ENCODE data around the gene FXYD4. TPM values are rescaled to one million over a fixed set of nuclear protein-coding genes. Genes with fewer than 3 reads are reported as not detected.
"Not testable (repeated sequence)": the region's sequence is repeated elsewhere in the genome, so short reads cannot be mapped to it uniquely, and the experiment has no call there.

The FXYD4 gene
- total and polyA plus RNA-seq, 2 experiments from 2014 or later, result not detected

GRCh38 chr10:43421944-43422343 is 50.5 kb downstream of the FXYD4 start:
- H3K4me3 Mint-ChIP-seq; H4K20me1 ChIP-seq (replicated peaks; ENCODE audit: insufficient read depth); H3K27ac Mint-ChIP-seq; H3K4me2 ChIP-seq; H3K36me3 ChIP-seq (ENCODE audit: insufficient read depth); ATAC-seq; H3K4me3 ChIP-seq; H3K9me2 ChIP-seq (ENCODE audit: insufficient read depth); H3K79me2 ChIP-seq (replicated peaks; ENCODE audit: insufficient read depth); H3K27ac ChIP-seq (ENCODE audit: low read depth); DNase-seq (ENCODE audit: low spot score); H3K27me3 Mint-ChIP-seq (ENCODE audit: insufficient read depth, low read depth, poor library complexity); H3K27me3 ChIP-seq (ENCODE audit: insufficient read depth); H2AFZ ChIP-seq; H3K4me1 Mint-ChIP-seq; H3K4me1 ChIP-seq (ENCODE audit: insufficient read depth): not testable (repeated sequence)
- peaks cover 14% of the 10 kb centered on the region for H3K36me3 Mint-ChIP-seq (ENCODE audit: low read depth)
- H3F3A ChIP-seq (replicated peaks; ENCODE audit: low read depth), result peaks cover 16% of the 10 kb centered on the region
- peaks cover 22% of the 10 kb centered on the region for H3K9me3 Mint-ChIP-seq

- no peak overlapping the region for H3K4me2 ChIP-seq
- DNase-seq (ENCODE audit: low spot score) (no peak), ATAC-seq (no peak)
- TF ChIP-seq, protein P1, sequence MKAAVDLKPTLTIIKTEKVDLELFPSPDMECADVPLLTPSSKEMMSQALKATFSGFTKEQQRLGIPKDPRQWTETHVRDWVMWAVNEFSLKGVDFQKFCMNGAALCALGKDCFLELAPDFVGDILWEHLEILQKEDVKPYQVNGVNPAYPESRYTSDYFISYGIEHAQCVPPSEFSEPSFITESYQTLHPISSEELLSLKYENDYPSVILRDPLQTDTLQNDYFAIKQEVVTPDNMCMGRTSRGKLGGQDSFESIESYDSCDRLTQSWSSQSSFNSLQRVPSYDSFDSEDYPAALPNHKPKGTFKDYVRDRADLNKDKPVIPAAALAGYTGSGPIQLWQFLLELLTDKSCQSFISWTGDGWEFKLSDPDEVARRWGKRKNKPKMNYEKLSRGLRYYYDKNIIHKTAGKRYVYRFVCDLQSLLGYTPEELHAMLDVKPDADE (IDR thresholded peaks at IDR 0.05), result no peak
- TF ChIP-seq ZNF331 (CRISPR knock-in tag; IDR thresholded peaks at IDR 0.05; ENCODE audit: low read depth) (no peak), CREB1 (CRISPR knock-in tag; IDR thresholded peaks at IDR 0.05; ENCODE audit: low read depth) (no peak), CTCF (conservative IDR thresholded peaks at IDR 0.05; ENCODE audit: low read depth in 2 of 2) (no peak), STAT1 (IDR thresholded peaks at IDR 0.05; ENCODE audit: unreplicated experiment) (no peak), NANOG (IDR thresholded peaks at IDR 0.05; ENCODE audit: borderline replicate concordance) (no peak), EZH2 (IDR thresholded peaks at IDR 0.05; ENCODE audit: low read depth, unreplicated experiment) (no peak)
- TF ChIP-seq, protein P2, sequence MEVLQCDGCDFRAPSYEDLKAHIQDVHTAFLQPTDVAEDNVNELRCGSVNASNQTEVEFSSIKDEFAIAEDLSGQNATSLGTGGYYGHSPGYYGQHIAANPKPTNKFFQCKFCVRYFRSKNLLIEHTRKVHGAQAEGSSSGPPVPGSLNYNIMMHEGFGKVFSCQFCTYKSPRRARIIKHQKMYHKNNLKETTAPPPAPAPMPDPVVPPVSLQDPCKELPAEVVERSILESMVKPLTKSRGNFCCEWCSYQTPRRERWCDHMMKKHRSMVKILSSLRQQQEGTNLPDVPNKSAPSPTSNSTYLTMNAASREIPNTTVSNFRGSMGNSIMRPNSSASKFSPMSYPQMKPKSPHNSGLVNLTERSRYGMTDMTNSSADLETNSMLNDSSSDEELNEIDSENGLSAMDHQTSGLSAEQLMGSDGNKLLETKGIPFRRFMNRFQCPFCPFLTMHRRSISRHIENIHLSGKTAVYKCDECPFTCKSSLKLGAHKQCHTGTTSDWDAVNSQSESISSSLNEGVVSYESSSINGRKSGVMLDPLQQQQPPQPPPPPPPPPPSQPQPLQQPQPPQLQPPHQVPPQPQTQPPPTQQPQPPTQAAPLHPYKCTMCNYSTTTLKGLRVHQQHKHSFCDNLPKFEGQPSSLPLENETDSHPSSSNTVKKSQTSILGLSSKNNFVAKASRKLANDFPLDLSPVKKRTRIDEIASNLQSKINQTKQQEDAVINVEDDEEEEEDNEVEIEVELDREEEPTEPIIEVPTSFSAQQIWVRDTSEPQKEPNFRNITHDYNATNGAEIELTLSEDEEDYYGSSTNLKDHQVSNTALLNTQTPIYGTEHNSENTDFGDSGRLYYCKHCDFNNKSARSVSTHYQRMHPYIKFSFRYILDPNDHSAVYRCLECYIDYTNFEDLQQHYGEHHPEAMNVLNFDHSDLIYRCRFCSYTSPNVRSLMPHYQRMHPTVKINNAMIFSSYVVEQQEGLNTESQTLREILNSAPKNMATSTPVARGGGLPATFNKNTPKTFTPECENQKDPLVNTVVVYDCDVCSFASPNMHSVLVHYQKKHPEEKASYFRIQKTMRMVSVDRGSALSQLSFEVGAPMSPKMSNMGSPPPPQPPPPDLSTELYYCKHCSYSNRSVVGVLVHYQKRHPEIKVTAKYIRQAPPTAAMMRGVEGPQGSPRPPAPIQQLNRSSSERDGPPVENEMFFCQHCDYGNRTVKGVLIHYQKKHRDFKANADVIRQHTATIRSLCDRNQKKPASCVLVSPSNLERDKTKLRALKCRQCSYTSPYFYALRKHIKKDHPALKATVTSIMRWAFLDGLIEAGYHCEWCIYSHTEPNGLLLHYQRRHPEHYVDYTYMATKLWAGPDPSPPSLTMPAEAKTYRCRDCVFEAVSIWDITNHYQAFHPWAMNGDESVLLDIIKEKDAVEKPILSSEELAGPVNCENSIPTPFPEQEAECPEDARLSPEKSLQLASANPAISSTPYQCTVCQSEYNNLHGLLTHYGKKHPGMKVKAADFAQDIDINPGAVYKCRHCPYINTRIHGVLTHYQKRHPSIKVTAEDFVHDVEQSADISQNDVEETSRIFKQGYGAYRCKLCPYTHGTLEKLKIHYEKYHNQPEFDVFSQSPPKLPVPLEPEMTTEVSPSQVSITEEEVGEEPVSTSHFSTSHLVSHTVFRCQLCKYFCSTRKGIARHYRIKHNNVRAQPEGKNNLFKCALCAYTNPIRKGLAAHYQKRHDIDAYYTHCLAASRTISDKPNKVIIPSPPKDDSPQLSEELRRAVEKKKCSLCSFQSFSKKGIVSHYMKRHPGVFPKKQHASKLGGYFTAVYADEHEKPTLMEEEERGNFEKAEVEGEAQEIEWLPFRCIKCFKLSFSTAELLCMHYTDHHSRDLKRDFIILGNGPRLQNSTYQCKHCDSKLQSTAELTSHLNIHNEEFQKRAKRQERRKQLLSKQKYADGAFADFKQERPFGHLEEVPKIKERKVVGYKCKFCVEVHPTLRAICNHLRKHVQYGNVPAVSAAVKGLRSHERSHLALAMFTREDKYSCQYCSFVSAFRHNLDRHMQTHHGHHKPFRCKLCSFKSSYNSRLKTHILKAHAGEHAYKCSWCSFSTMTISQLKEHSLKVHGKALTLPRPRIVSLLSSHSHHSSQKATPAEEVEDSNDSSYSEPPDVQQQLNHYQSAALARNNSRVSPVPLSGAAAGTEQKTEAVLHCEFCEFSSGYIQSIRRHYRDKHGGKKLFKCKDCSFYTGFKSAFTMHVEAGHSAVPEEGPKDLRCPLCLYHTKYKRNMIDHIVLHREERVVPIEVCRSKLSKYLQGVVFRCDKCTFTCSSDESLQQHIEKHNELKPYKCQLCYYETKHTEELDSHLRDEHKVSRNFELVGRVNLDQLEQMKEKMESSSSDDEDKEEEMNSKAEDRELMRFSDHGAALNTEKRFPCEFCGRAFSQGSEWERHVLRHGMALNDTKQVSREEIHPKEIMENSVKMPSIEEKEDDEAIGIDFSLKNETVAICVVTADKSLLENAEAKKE (CRISPR knock-in tag; IDR thresholded peaks at IDR 0.05), result no peak
- Mint-ChIP-seq H3K9me3 (peaks cover 22% of the 10 kb centered on the region), H3K4me3 (no peak overlapping the region), H3K27me3 (ENCODE audit: insufficient read depth, low read depth, poor library complexity) (peaks cover 10% of the 10 kb centered on the region), H3K27ac (no peak overlapping the region), H3K36me3 (ENCODE audit: low read depth) (peaks cover 14% of the 10 kb centered on the region), H3K4me1 (peaks cover 8% of the 10 kb centered on the region; the same call in 2 of the 3 replicates)
- H3K4me1 ChIP-seq (ENCODE audit: insufficient read depth), result no peaks in the 10 kb centered on the region
- H3K4me3 ChIP-seq, result no peak overlapping the region
- H4K20me1 ChIP-seq (replicated peaks; ENCODE audit: insufficient read depth), result no peaks in the 10 kb centered on the region
- no peak overlapping the region for H3K27ac ChIP-seq (ENCODE audit: low read depth)
- no peak overlapping the region for H2AFZ ChIP-seq
- peaks cover 16% of the 10 kb centered on the region for H3F3A ChIP-seq (replicated peaks; ENCODE audit: low read depth)
- H3K9me2 ChIP-seq (ENCODE audit: insufficient read depth), result no peaks in the 10 kb centered on the region
- no peaks in the 10 kb centered on the region for H3K36me3 ChIP-seq (ENCODE audit: insufficient read depth)
- H3K79me2 ChIP-seq (replicated peaks; ENCODE audit: insufficient read depth), result no peaks in the 10 kb centered on the region
- H3K27me3 ChIP-seq (ENCODE audit: insufficient read depth), result peaks cover 10% of the 10 kb centered on the region; the same call in 1 of the 2 replicates
These were observed 53.0 kb downstream of the FXYD4 start for GRCh38 chr10:43424416-43424815.
